Breast epithelium (tissue), 4 donors: ENCODE measurements around the gene UBXN7. TPM values are rescaled to one million over a fixed set of nuclear protein-coding genes. Genes with fewer than 3 reads are reported as not detected.

ENCODE experiments used
- DNase-seq, 2 donors: peaks; one replicate each; pipeline ENCODE4 v3.0.0-alpha.2; 2019; ENCODE audit warnings: low spot score in 2 of 2
- H3K27ac ChIP-seq, 2 donors: fragments of 200-600 bp; sonication (generic) in 1 of 2; one replicate each; pipeline ENCODE4 v1.5.1; 2016 to 2019; ENCODE audit warnings: mild to moderate bottlenecking in 1 of 2
- H3K27me3 ChIP-seq, 2 donors: fragments of 200-600 bp; sonication (generic) in 1 of 2; one replicate each; pipeline versions ENCODE4 v1.5.1 to v1.6.0; 2017 to 2019; ENCODE audit warnings: control low read depth in 1 of 2, mild to moderate bottlenecking in 1 of 2
- H3K36me3 ChIP-seq: fragments of 200-600 bp; one replicate; pipeline ENCODE4 v1.5.1; 2019
- H3K4me1 ChIP-seq, 2 donors: fragments of 200-600 bp; sonication (generic); one replicate each; pipeline ENCODE4 v1.5.1; 2016 to 2019; ENCODE audit warnings: control low read depth in 1 of 2
- H3K4me3 ChIP-seq, 3 donors: fragments of 200-600 bp; sonication (generic); 1 replicate in 2 of 3; 2 replicates in 1 of 3; pipeline ENCODE4 v1.5.1; 2016 to 2019; ENCODE audit warnings: mild to moderate bottlenecking in 3 of 3, moderate library complexity in 2 of 3
- H3K9me3 ChIP-seq, 2 donors: fragments of 200-600 bp; sonication (generic) in 1 of 2; one replicate each; pipeline ENCODE4 v1.5.1; 2016 to 2019; ENCODE audit warnings: control low read depth in 1 of 2
- POLR2A ChIP-seq: fragments of 450-650 bp; IDR thresholded peaks from one replicate; pipeline ENCODE4 v1.6.1; 2016; ENCODE audit warnings: antibody characterized with exemption, mild to moderate bottlenecking, moderate library complexity
- POLR2AphosphoS5 ChIP-seq, 3 donors: sonication (generic); formaldehyde crosslinking; IDR thresholded peaks; one replicate each; pipeline ENCODE4 v1.6.1; 2017; ENCODE audit warnings: antibody characterized with exemption in 3 of 3
- intact Hi-C: fragments of 100-400 bp; cut with DNase I; formaldehyde crosslinking; loops from one replicate; pipeline ENCODE4 v1.15.1; 2023; ENCODE audit warnings: low total_unique reads
- total RNA-seq, 3 donors: library from RNA; depleted of rRNA; stranded (reverse); fragments of >200 nt; gene quantifications; one replicate each; pipeline ENCODE4 v1.1.0, GENCODE V29; 2016
- TF ChIP-seq, protein P1 (sequence below), 3 donors: fragments of 450-650 bp; IDR thresholded peaks; one replicate each; pipeline ENCODE4 v1.5.1; 2016 to 2017; ENCODE audit warnings: antibody characterized with exemption in 3 of 3, mild to moderate bottlenecking in 3 of 3, moderate library complexity in 3 of 3

Gene UBXN7
- total RNA-seq, 3 donors from 2014 or later, result 21.4 to 25.8 (median 21.6) TPM

- Histone ChIP-seq H3K36me3 (no peaks in the 10 kb centered on the region), H3K4me3 (no peak overlapping the region), H3K4me1 (no peaks in the 10 kb centered on the region), H3K9me3 (no peaks in the 10 kb centered on the region), H3K27me3 (no peaks in the 10 kb centered on the region), H3K27ac (no peak overlapping the region)
- no peak for TF ChIP-seq POLR2A
- TF ChIP-seq, protein P1, sequence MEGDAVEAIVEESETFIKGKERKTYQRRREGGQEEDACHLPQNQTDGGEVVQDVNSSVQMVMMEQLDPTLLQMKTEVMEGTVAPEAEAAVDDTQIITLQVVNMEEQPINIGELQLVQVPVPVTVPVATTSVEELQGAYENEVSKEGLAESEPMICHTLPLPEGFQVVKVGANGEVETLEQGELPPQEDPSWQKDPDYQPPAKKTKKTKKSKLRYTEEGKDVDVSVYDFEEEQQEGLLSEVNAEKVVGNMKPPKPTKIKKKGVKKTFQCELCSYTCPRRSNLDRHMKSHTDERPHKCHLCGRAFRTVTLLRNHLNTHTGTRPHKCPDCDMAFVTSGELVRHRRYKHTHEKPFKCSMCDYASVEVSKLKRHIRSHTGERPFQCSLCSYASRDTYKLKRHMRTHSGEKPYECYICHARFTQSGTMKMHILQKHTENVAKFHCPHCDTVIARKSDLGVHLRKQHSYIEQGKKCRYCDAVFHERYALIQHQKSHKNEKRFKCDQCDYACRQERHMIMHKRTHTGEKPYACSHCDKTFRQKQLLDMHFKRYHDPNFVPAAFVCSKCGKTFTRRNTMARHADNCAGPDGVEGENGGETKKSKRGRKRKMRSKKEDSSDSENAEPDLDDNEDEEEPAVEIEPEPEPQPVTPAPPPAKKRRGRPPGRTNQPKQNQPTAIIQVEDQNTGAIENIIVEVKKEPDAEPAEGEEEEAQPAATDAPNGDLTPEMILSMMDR (IDR thresholded peaks at IDR 0.05), result no peak
- no peak for TF ChIP-seq POLR2AphosphoS5 (IDR thresholded peaks at IDR 0.05)
- intact Hi-C loops, result no loop called here
- DNase-seq, result no peak
Measured at GRCh38 chr3:196298521-196298920, 133.7 kb downstream of the UBXN7 start.

Other genes starting within 250 kb of the UBXN7 start
- gene ZDHHC19, start 221.0 kb downstream of the UBXN7 start, total RNA-seq, result not detected
- not detected for gene SLC51A, start 215.9 kb downstream of the UBXN7 start, total RNA-seq
- 10 to 100 TPM; 55.9 to 92.0 (median 56.4) TPM for gene PCYT1A, start 144.7 kb downstream of the UBXN7 start, total RNA-seq
- 10 to 100 TPM in 2 of 3 donors, 1 to 10 TPM in 1; 8.5 to 14.9 (median 14.1) TPM for gene DYNLT2B, start 114.2 kb downstream of the UBXN7 start, total RNA-seq
- gene TM4SF19, start 94.0 kb downstream of the UBXN7 start, total RNA-seq, result 1 to 10 TPM in 2 of 3 donors, not detected in 1; 1.4 to 2.8 TPM
- gene RNF168, start 71.3 kb upstream of the UBXN7 start, total RNA-seq, result 10 to 100 TPM; 22.9 to 24.8 (median 24.3) TPM
- not detected for gene SMCO1, start 82.9 kb upstream of the UBXN7 start, total RNA-seq
- gene WDR53, start 136.1 kb upstream of the UBXN7 start, total RNA-seq, result 1 to 10 TPM; 4.9 to 8.2 (median 6.1) TPM
- 1 to 10 TPM; 5.6 to 7.6 (median 7.5) TPM for gene FBXO45, start 136.2 kb upstream of the UBXN7 start, total RNA-seq
- gene NRROS, start 207.3 kb upstream of the UBXN7 start, total RNA-seq, result 10 to 100 TPM in 1 of 3 donors, 1 to 10 TPM in 2; 3.2 to 13.9 (median 4.3) TPM